ENCODE data around the gene RIMBP3C. TPM values are rescaled to one million over a fixed set of nuclear protein-coding genes. Genes with fewer than 3 reads are reported as not detected.

The RIMBP3C gene
- total and polyA plus RNA-seq, 2 donors from 2014 or later, result 0.22 TPM; not detected in 1

- Histone ChIP-seq H3K27ac (ENCODE audit: low read depth in 2 of 2, low read length in 2 of 2) (no peak overlapping the region), H3K4me1 (ENCODE audit: control insufficient read depth in 2 of 3, insufficient read depth in 2 of 3, low read depth in 1 of 3, low read length in 3 of 3) (peaks cover 0 to 9% (median 9%) of the 10 kb centered on the region in 3 donors), H3K27me3 (ENCODE audit: control insufficient read depth, insufficient read depth, low read length) (no peaks in the 10 kb centered on the region), H3K9me3 (ENCODE audit: control insufficient read depth in 2 of 3, insufficient read depth in 1 of 3, low read length in 3 of 3) (no peaks in the 10 kb centered on the region), H3K36me3 (ENCODE audit: control insufficient read depth in 2 of 3, insufficient read depth in 3 of 3, low read length in 3 of 3) (peaks cover 0 to 22% (median 15%) of the 10 kb centered on the region in 3 donors), H3K4me3 (ENCODE audit: low read length in 3 of 3) (no peak overlapping the region), H3K9ac (ENCODE audit: low read length in 3 of 3) (no peak overlapping the region)
- intact Hi-C loops (cut with DNase I), result no loop called here
- no peak for TF ChIP-seq CTCF (IDR thresholded peaks at IDR 0.05; ENCODE audit: borderline replicate concordance, extremely low read depth, insufficient read depth)
- FAIRE-seq (no peak), DNase-seq (no peak)
Observed at GRCh38 chr22:21591695-21592094, 40.4 kb upstream of the RIMBP3C start.

GRCh38 chr22:21590809-21591641 is 39.8 kb upstream of the RIMBP3C start:
- no peak overlapping the region for H3K4me3 ChIP-seq (ENCODE audit: low read length in 3 of 3)
- DNase-seq (no peak), FAIRE-seq (no peak)
- H3K4me1 ChIP-seq (ENCODE audit: control insufficient read depth in 2 of 3, insufficient read depth in 2 of 3, low read depth in 1 of 3, low read length in 3 of 3), result peaks cover 0 to 9% (median 9%) of the 10 kb centered on the region in 3 donors
- H3K36me3 ChIP-seq (ENCODE audit: control insufficient read depth in 2 of 3, insufficient read depth in 3 of 3, low read length in 3 of 3), result peaks cover 0 to 22% (median 15%) of the 10 kb centered on the region in 3 donors
- no peaks in the 10 kb centered on the region for H3K27me3 ChIP-seq (ENCODE audit: control insufficient read depth, insufficient read depth, low read length)
- no peak overlapping the region for H3K27ac ChIP-seq (ENCODE audit: low read depth in 2 of 2, low read length in 2 of 2)
- no peak for TF ChIP-seq CTCF (IDR thresholded peaks at IDR 0.05; ENCODE audit: borderline replicate concordance, extremely low read depth, insufficient read depth)
- no peaks in the 10 kb centered on the region for H3K9me3 ChIP-seq (ENCODE audit: control insufficient read depth in 2 of 3, insufficient read depth in 1 of 3, low read length in 3 of 3)
- intact Hi-C loops (cut with DNase I), result no loop called here
- no peak overlapping the region for H3K9ac ChIP-seq (ENCODE audit: low read length in 3 of 3)

GRCh38 chr22:21589396-21589795 is 38.1 kb upstream of the RIMBP3C start:
- peaks cover 0 to 11% (median 9%) of the 10 kb centered on the region in 3 donors for H3K4me1 ChIP-seq (ENCODE audit: control insufficient read depth in 2 of 3, insufficient read depth in 2 of 3, low read depth in 1 of 3, low read length in 3 of 3)
- H3K9me3 ChIP-seq (ENCODE audit: control insufficient read depth in 2 of 3, insufficient read depth in 1 of 3, low read length in 3 of 3), result no peaks in the 10 kb centered on the region
- TF ChIP-seq CTCF (IDR thresholded peaks at IDR 0.05; ENCODE audit: borderline replicate concordance, extremely low read depth, insufficient read depth), result no peak
- H3K36me3 ChIP-seq (ENCODE audit: control insufficient read depth in 2 of 3, insufficient read depth in 3 of 3, low read length in 3 of 3), result peaks cover 0 to 22% (median 15%) of the 10 kb centered on the region in 3 donors
- H3K27ac ChIP-seq (ENCODE audit: low read depth in 2 of 2, low read length in 2 of 2), result no peak overlapping the region
- no peaks in the 10 kb centered on the region for H3K27me3 ChIP-seq (ENCODE audit: control insufficient read depth, insufficient read depth, low read length)
- no peak for FAIRE-seq
- DNase-seq, result no peak
- intact Hi-C loops (cut with DNase I), result no loop called here
- no peak overlapping the region for H3K4me3 ChIP-seq (ENCODE audit: low read length in 3 of 3)
- no peak overlapping the region for H3K9ac ChIP-seq (ENCODE audit: low read length in 3 of 3)

Data from kidney (tissue), 14 donors.